ENCODE results near the gene TMEM116. TPM values are rescaled to one million over a fixed set of nuclear protein-coding genes. Genes with fewer than 3 reads are reported as not detected.

TMEM116 gene
- total RNA-seq, 1 donor from 2014 or later: 8.2 TPM

DNA sequence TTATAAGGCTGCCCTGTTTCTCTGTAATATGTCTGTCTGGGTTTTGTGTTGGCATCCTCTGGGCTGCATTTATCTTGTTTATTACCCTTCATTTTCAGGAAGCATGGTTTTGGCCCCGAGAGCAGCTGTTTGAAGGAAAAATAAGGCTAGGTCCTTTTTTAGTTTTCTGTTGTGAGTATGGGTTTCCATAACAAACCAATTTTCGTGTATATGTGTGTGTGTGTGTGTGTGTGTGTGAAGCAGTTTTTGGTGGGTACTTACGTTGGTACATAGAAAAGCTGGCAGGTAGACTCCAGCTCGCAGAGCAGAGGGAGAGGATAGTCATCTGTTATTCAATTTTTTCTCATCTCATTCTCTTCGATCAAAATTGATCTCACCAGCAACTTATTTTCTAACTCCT lies 118.4 kb downstream of the TMEM116 start:
- Mint-ChIP-seq H3K27me3 (ENCODE audit: unreplicated experiment) (no peaks in the 10 kb centered on the region), H3K27ac (ENCODE audit: unreplicated experiment) (no peak overlapping the region), H3K4me1 (ENCODE audit: unreplicated experiment) (no peaks in the 10 kb centered on the region), H3K36me3 (ENCODE audit: low read depth, unreplicated experiment) (peaks cover 23% of the 10 kb centered on the region), H3K4me3 (ENCODE audit: unreplicated experiment) (no peak overlapping the region), H3K9me3 (ENCODE audit: unreplicated experiment) (no peaks in the 10 kb centered on the region)
- no peak for TF ChIP-seq CTCF (IDR thresholded peaks at IDR 0.05; ENCODE audit: unreplicated experiment)
- no peak for DNase-seq (ENCODE audit: low spot score)

DNA sequence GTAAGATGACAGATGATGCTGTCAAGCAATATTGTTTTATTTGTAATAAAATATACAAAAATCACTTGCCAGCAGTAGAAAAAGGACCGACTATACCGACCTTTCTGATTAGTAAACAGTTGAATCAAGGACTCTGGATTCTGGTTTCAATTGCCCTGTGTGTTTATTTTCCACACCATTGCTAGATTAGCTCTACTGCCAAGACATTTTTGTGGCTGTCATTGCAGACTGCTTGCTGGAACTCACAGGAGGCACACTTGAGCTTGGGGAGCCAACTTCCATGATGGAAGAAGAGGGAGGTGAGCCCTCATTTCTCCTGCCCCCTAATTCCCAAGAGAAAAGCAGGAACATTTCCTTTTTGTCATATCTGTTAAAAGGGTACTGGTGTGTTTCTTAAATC lies 119.7 kb downstream of the TMEM116 start:
- Mint-ChIP-seq H3K27ac (ENCODE audit: unreplicated experiment) (no peak overlapping the region), H3K4me3 (ENCODE audit: unreplicated experiment) (no peak overlapping the region), H3K27me3 (ENCODE audit: unreplicated experiment) (no peaks in the 10 kb centered on the region), H3K9me3 (ENCODE audit: unreplicated experiment) (no peaks in the 10 kb centered on the region), H3K36me3 (ENCODE audit: low read depth, unreplicated experiment) (peaks cover 36% of the 10 kb centered on the region), H3K4me1 (ENCODE audit: unreplicated experiment) (peaks cover under 1% of the 10 kb centered on the region)
- no peak for DNase-seq (ENCODE audit: low spot score)
- no peak for TF ChIP-seq CTCF (IDR thresholded peaks at IDR 0.05; ENCODE audit: unreplicated experiment)

- H3K36me3 Mint-ChIP-seq (ENCODE audit: low read depth, unreplicated experiment): peaks cover 67% of the 10 kb centered on the region
- H3K9me3 Mint-ChIP-seq (ENCODE audit: unreplicated experiment): no peaks in the 10 kb centered on the region
- no peak overlapping the region for H3K27ac Mint-ChIP-seq (ENCODE audit: unreplicated experiment)
- TF ChIP-seq CTCF (IDR thresholded peaks at IDR 0.05; ENCODE audit: unreplicated experiment): no peak
- H3K4me3 Mint-ChIP-seq (ENCODE audit: unreplicated experiment): no peak overlapping the region
- peaks cover 12% of the 10 kb centered on the region for H3K4me1 Mint-ChIP-seq (ENCODE audit: unreplicated experiment)
- no peak for DNase-seq (ENCODE audit: low spot score)
- H3K27me3 Mint-ChIP-seq (ENCODE audit: unreplicated experiment): peaks cover 3% of the 10 kb centered on the region
Measured at GRCh38 chr12:111887926-111888745, 124.8 kb downstream of the TMEM116 start.

DNA sequence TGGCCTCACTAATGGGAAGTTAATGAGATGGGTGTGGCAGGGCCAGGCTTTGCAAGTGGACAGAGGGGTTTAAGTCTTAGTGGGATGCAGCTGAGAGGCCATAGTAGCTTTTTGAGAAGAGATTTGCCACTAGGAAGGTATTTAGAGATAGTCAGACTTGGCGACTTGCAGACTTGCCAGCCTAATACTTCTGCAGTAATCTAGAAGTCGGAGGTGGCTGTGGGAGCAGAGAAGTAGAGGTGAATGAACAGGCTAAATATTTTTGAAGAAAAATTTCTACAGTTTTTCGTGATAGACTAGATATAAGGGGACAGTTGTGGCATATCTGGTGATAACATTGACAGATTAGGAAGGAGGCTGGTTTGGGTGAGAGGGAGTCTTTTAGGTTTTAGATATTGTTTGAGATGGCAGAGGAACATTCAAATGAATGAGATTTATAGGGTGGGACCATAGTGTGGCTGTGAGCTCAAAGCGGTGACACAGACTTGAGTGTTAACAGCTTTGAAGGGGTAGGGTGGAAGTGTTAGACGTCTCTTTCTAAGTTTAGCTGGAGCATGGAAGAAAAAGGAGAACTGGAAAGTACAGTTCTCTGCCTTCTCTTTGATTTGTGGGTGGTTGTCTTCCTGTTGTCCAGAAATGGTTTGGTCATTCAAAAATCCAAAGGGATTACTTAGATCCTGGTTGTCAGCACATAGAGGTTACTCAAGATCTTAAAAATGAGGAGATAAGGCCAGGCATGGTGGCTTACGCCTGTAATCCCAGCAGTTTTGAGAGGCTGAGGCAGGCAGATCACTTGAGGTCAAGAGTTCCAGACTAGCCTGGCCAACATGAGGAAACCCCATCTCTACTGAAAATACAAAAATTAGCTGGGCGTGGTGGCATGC lies 126.1 kb downstream of the TMEM116 start:
- Mint-ChIP-seq H3K27me3 (ENCODE audit: unreplicated experiment) (peaks cover 3% of the 10 kb centered on the region), H3K4me3 (ENCODE audit: unreplicated experiment) (no peak overlapping the region), H3K27ac (ENCODE audit: unreplicated experiment) (no peak overlapping the region), H3K36me3 (ENCODE audit: low read depth, unreplicated experiment) (peaks cover 71% of the 10 kb centered on the region), H3K9me3 (ENCODE audit: unreplicated experiment) (no peaks in the 10 kb centered on the region), H3K4me1 (ENCODE audit: unreplicated experiment) (peaks cover 12% of the 10 kb centered on the region)
- DNase-seq (ENCODE audit: low spot score): no peak
- TF ChIP-seq CTCF (IDR thresholded peaks at IDR 0.05; ENCODE audit: unreplicated experiment): no peak

Data from endothelial cell (in vitro differentiated cells).